GM23248 (cell line): ENCODE measurements around the gene SEL1L. TPM values are rescaled to one million over a fixed set of nuclear protein-coding genes. Genes with fewer than 3 reads are reported as not detected.

Experiments
- DNase-seq: peaks from one replicate; pipeline ENCODE4 v3.0.0-alpha.2; 2015
- H2AFZ ChIP-seq: fragments of 200-600 bp; sonication (generic); 2 replicates; pipeline ENCODE4 v1.6.1; 2016; ENCODE audit warnings: antibody characterized with exemption
- H3F3A ChIP-seq: fragments of 200-600 bp; sonication (generic); 2 replicates; pipeline ENCODE4 v1.6.1; 2016; ENCODE audit warnings: mild to moderate bottlenecking, antibody characterized with exemption, mixed run types; ENCODE audit not compliant: insufficient read depth
- H3K27ac ChIP-seq: fragments of 200-600 bp; sonication (generic); 2 replicates; pipeline ENCODE4 v1.5.1; 2016; ENCODE audit warnings: mild to moderate bottlenecking
- H3K27me3 ChIP-seq: fragments of 200-600 bp; sonication (generic); replicated peaks from 2 replicates; pipeline ENCODE4 v1.6.1; 2016; ENCODE audit warnings: mild to moderate bottlenecking; ENCODE audit not compliant: insufficient read depth
- H3K36me3 ChIP-seq: fragments of 200-600 bp; sonication (generic); 2 replicates; pipeline ENCODE4 v1.6.1; 2016; ENCODE audit warnings: low read depth, mild to moderate bottlenecking
- H3K4me1 ChIP-seq: fragments of 200-600 bp; sonication (generic); 2 replicates; pipeline ENCODE4 v1.6.1; 2016; ENCODE audit warnings: mild to moderate bottlenecking; ENCODE audit not compliant: insufficient read depth
- H3K4me2 ChIP-seq: fragments of 200-600 bp; sonication (generic); one replicate; pipeline ENCODE4 v1.6.1; 2016; ENCODE audit warnings: mild to moderate bottlenecking; ENCODE audit not compliant: unreplicated experiment
- H3K4me3 ChIP-seq: fragments of 200-600 bp; sonication (generic); 2 replicates; pipeline ENCODE4 v1.5.1; 2016; ENCODE audit warnings: mild to moderate bottlenecking
- H3K79me2 ChIP-seq: fragments of 200-600 bp; sonication (generic); 2 replicates; pipeline ENCODE4 v1.6.1; 2016; ENCODE audit warnings: mild to moderate bottlenecking; ENCODE audit not compliant: insufficient read depth
- H3K9ac ChIP-seq: fragments of 200-600 bp; sonication (generic); 2 replicates; pipeline ENCODE4 v1.6.1; 2016; ENCODE audit warnings: mild to moderate bottlenecking
- H3K9me2 ChIP-seq: fragments of 200-600 bp; sonication (generic); 2 replicates; pipeline ENCODE4 v1.6.1; 2016; ENCODE audit warnings: mixed run types, mild to moderate bottlenecking, moderate library complexity; ENCODE audit not compliant: insufficient read depth
- H3K9me3 ChIP-seq: fragments of 200-600 bp; sonication (generic); one replicate; pipeline ENCODE4 v1.6.1; 2017; ENCODE audit warnings: low read depth
- H4K20me1 ChIP-seq: fragments of 200-600 bp; sonication (generic); 2 replicates; pipeline ENCODE4 v1.6.0; 2016; ENCODE audit not compliant: insufficient read depth
- EZH2 ChIP-seq: fragments of 200-600 bp; sonication (generic); IDR thresholded peaks from 2 replicates; pipeline ENCODE4 v1.6.1; 2018; ENCODE audit warnings: antibody characterized with exemption, mild to moderate bottlenecking; ENCODE audit not compliant: insufficient read depth, poor library complexity, severe bottlenecking
- EZH2phosphoT487 ChIP-seq: fragments of 200-600 bp; sonication (generic); IDR thresholded peaks from 2 replicates; pipeline ENCODE4 v1.6.1; 2018; ENCODE audit warnings: antibody characterized with exemption, moderate library complexity, mild to moderate bottlenecking, low read depth; ENCODE audit not compliant: insufficient read depth
- WGBS, 2 experiments: methylation state at CpG; one replicate each; pipeline ENCODE4 v1.1.6; 2015 to 2017; ENCODE audit warnings: low lambda C conversion rate in 2 of 2, low coverage in 1 of 2; ENCODE audit errors: missing lambda C conversion rate in 2 of 2; 5-methylcytosine and 5-hydroxymethylcytosine counted together
- in situ Hi-C: fragments of 300-500 bp; cut with MboI; formaldehyde crosslinking; loops from 2 replicates; pipeline ENCODE4 v1.15.0; 2020
- polyA plus RNA-seq: library from polyadenylated mRNA; unstranded; fragments of >200 nt; fragmentation: Nextera tagmentation; extraction: Ambion mirVana; gene quantifications from 2 replicates; pipeline ENCODE4 v1.2.1, GENCODE V29; 2016
- total RNA-seq: library from RNA; depleted of rRNA; stranded (reverse); fragments of >200 nt; shearing (Covaris generic); gene quantifications from 2 replicates; pipeline ENCODE4 v1.2.3, GENCODE V29; 2014

SEL1L gene
- total and polyA plus RNA-seq, 2 experiments from 2014 or later, result 49.4 to 69.2 TPM

- no peaks in the 10 kb centered on the region for H3F3A ChIP-seq
- H3K4me1 ChIP-seq, result no peaks in the 10 kb centered on the region
- H4K20me1 ChIP-seq, result no peaks in the 10 kb centered on the region
- DNase-seq, result no peak
- in situ Hi-C loops, result no loop called here
- no peak overlapping the region for H3K9ac ChIP-seq
- H3K9me3 ChIP-seq, result no peaks in the 10 kb centered on the region
- 13 to 27% methylated on average over 3 of the region's 3 CpGs for WGBS, 2 experiments
- no peak overlapping the region for H3K27ac ChIP-seq
- no peaks in the 10 kb centered on the region for H3K79me2 ChIP-seq
- H3K27me3 ChIP-seq, result no peaks in the 10 kb centered on the region
- no peak overlapping the region for H2AFZ ChIP-seq
- H3K9me2 ChIP-seq, result no peaks in the 10 kb centered on the region
- TF ChIP-seq EZH2phosphoT487 (no peak), EZH2 (no peak)
- no peak overlapping the region for H3K4me2 ChIP-seq
- no peak overlapping the region for H3K4me3 ChIP-seq
- H3K36me3 ChIP-seq, result no peaks in the 10 kb centered on the region
Measured at GRCh38 chr14:81559385-81559784, 25.7 kb upstream of the SEL1L start.

- Histone ChIP-seq H3K9ac (no peak overlapping the region), H3K36me3 (no peaks in the 10 kb centered on the region), H3K4me2 (no peak overlapping the region), H3K9me3 (no peaks in the 10 kb centered on the region), H3K4me1 (no peaks in the 10 kb centered on the region), H3K79me2 (no peaks in the 10 kb centered on the region), H4K20me1 (no peaks in the 10 kb centered on the region), H3K9me2 (no peaks in the 10 kb centered on the region), H3K27me3 (no peaks in the 10 kb centered on the region), H3F3A (no peaks in the 10 kb centered on the region), H2AFZ (no peak overlapping the region), H3K4me3 (no peak overlapping the region), H3K27ac (no peak overlapping the region)
- TF ChIP-seq EZH2, result no peak
- TF ChIP-seq EZH2phosphoT487, result no peak
- 0 to 3% methylated on average over 1 of the region's 1 CpG for WGBS, 2 experiments
- in situ Hi-C loops, result no loop called here
- DNase-seq, result no peak
Measured at GRCh38 chr14:81557146-81557545, 23.5 kb upstream of the SEL1L start.

GRCh38 chr14:81555684-81556083, 22.0 kb upstream of the SEL1L start:
- Histone ChIP-seq H4K20me1 (no peaks in the 10 kb centered on the region), H3K4me2 (no peak overlapping the region), H3K79me2 (no peaks in the 10 kb centered on the region), H2AFZ (no peak overlapping the region), H3F3A (no peaks in the 10 kb centered on the region), H3K27me3 (no peaks in the 10 kb centered on the region), H3K4me1 (no peaks in the 10 kb centered on the region), H3K36me3 (no peaks in the 10 kb centered on the region), H3K9ac (no peak overlapping the region), H3K4me3 (no peak overlapping the region), H3K9me2 (no peaks in the 10 kb centered on the region), H3K9me3 (no peaks in the 10 kb centered on the region), H3K27ac (no peak overlapping the region)
- in situ Hi-C loops, result no loop called here
- peak; percentile 8 for DNase-seq
- 1 to 2% methylated on average over 2 of the region's 2 CpGs for WGBS, 2 experiments
- TF ChIP-seq EZH2phosphoT487 (no peak), EZH2 (no peak)

GRCh38 chr14:81555051-81555450, 21.4 kb upstream of the SEL1L start:
- no peak overlapping the region for H3K27ac ChIP-seq
- H3K79me2 ChIP-seq, result no peaks in the 10 kb centered on the region
- H3K9ac ChIP-seq, result no peak overlapping the region
- H3K9me3 ChIP-seq, result no peaks in the 10 kb centered on the region
- in situ Hi-C loops, result no loop called here
- H2AFZ ChIP-seq, result no peak overlapping the region
- TF ChIP-seq EZH2, result no peak
- TF ChIP-seq EZH2phosphoT487, result no peak
- H3K36me3 ChIP-seq, result no peaks in the 10 kb centered on the region
- no peaks in the 10 kb centered on the region for H3K27me3 ChIP-seq
- H4K20me1 ChIP-seq, result no peaks in the 10 kb centered on the region
- no peak for DNase-seq
- H3K4me3 ChIP-seq, result no peak overlapping the region
- H3K4me1 ChIP-seq, result no peaks in the 10 kb centered on the region
- WGBS, 2 experiments, result 14 to 18% methylated on average over 4 of the region's 4 CpGs
- no peaks in the 10 kb centered on the region for H3F3A ChIP-seq
- no peaks in the 10 kb centered on the region for H3K9me2 ChIP-seq
- H3K4me2 ChIP-seq, result no peak overlapping the region

GRCh38 chr14:81551471-81551870, 17.8 kb upstream of the SEL1L start:
- H3K36me3 ChIP-seq, result no peaks in the 10 kb centered on the region
- H3K79me2 ChIP-seq, result no peaks in the 10 kb centered on the region
- no peak overlapping the region for H2AFZ ChIP-seq
- no peak overlapping the region for H3K27ac ChIP-seq
- no peak overlapping the region for H3K4me2 ChIP-seq
- in situ Hi-C loops, result no loop called here
- no peaks in the 10 kb centered on the region for H4K20me1 ChIP-seq
- no peaks in the 10 kb centered on the region for H3K9me3 ChIP-seq
- WGBS, 2 experiments, result 31 to 38% methylated on average over 3 of the region's 3 CpGs
- H3F3A ChIP-seq, result no peaks in the 10 kb centered on the region
- no peaks in the 10 kb centered on the region for H3K9me2 ChIP-seq
- TF ChIP-seq EZH2, result no peak
- no peak overlapping the region for H3K9ac ChIP-seq
- H3K4me3 ChIP-seq, result no peak overlapping the region
- DNase-seq, result no peak
- H3K4me1 ChIP-seq, result no peaks in the 10 kb centered on the region
- H3K27me3 ChIP-seq, result no peaks in the 10 kb centered on the region
